SK-N-SH treated with all-trans-retinoic acid at 6 μM for 48 hours (cell line): ENCODE data around the gene CACNA1D.

Experiments
- ATAC-seq: fragments of 200-7000 bp; cut with Tn5 transposase; 3 replicates; pipeline ENCODE4 v1.9.1; 2020; ENCODE audit warnings: mild to moderate bottlenecking, moderate library complexity
- CSDC2 ChIP-seq: fragments of 250-450 bp; sonication (Bioruptor Pico); IDR thresholded peaks from 2 replicates; pipeline ENCODE4 v1.5.0; 2020; ENCODE audit warnings: mild to moderate bottlenecking, moderate library complexity
- ESRRG ChIP-seq: fragments of 250-450 bp; sonication (Bioruptor Pico); IDR thresholded peaks from 2 replicates; pipeline ENCODE4 v1.6.1; 2021; ENCODE audit warnings: mild to moderate bottlenecking
- GLIS3 ChIP-seq: fragments of 250-450 bp; sonication (Bioruptor Pico); IDR thresholded peaks from 2 replicates; pipeline ENCODE4 v1.5.0; 2020; ENCODE audit warnings: mild to moderate bottlenecking, moderate library complexity
- ISL1 ChIP-seq: fragments of 250-450 bp; sonication (Bioruptor Pico); IDR thresholded peaks from 2 replicates; pipeline ENCODE4 v2.1.2; 2022; ENCODE audit warnings: mild to moderate bottlenecking, moderate library complexity
- PPARA ChIP-seq: fragments of 250-450 bp; sonication (Bioruptor Pico); IDR thresholded peaks from 2 replicates; pipeline ENCODE4 v1.5.0; 2020; ENCODE audit warnings: mild to moderate bottlenecking, borderline replicate concordance
- SNAI2 ChIP-seq: fragments of 250-450 bp; sonication (Bioruptor Pico); IDR thresholded peaks from 2 replicates; pipeline ENCODE4 v1.5.0; 2020; ENCODE audit warnings: mild to moderate bottlenecking, moderate library complexity
- TOX ChIP-seq: fragments of 250-450 bp; sonication (Bioruptor Pico); IDR thresholded peaks from 2 replicates; pipeline ENCODE4 v1.8.0; 2021; ENCODE audit warnings: mild to moderate bottlenecking, moderate library complexity, borderline replicate concordance
- ZC3H10 ChIP-seq: fragments of 250-450 bp; sonication (Bioruptor Pico); IDR thresholded peaks from 2 replicates; pipeline ENCODE4 v1.5.1; 2021; ENCODE audit warnings: mild to moderate bottlenecking, moderate library complexity
- ZFP30 ChIP-seq: fragments of 450-650 bp; formaldehyde crosslinking; IDR thresholded peaks from 2 replicates; pipeline ENCODE4 v1.5.0; 2022; ENCODE audit warnings: mild to moderate bottlenecking, moderate library complexity
- ZNF8 ChIP-seq: fragments of 450-650 bp; formaldehyde crosslinking; IDR thresholded peaks from 2 replicates; pipeline ENCODE4 v1.5.0; 2020; ENCODE audit warnings: mild to moderate bottlenecking, moderate library complexity
- TF ChIP-seq, protein P1 (sequence below): fragments of 250-450 bp; sonication (Bioruptor Pico); IDR thresholded peaks from 2 replicates; pipeline ENCODE4 v1.5.0; 2020; ENCODE audit warnings: mild to moderate bottlenecking, moderate library complexity
- TF ChIP-seq, protein P2 (sequence below): fragments of 250-450 bp; sonication (Bioruptor Pico); IDR thresholded peaks from 2 replicates; pipeline ENCODE4 v1.8.0; 2020; ENCODE audit warnings: mild to moderate bottlenecking, moderate library complexity, borderline replicate concordance
- TF ChIP-seq, protein P3 (sequence below): fragments of 250-450 bp; sonication (Bioruptor Pico); IDR thresholded peaks from 2 replicates; pipeline ENCODE4 v1.5.1; 2021; ENCODE audit warnings: mild to moderate bottlenecking, moderate library complexity

Gene CACNA1D

DNA sequence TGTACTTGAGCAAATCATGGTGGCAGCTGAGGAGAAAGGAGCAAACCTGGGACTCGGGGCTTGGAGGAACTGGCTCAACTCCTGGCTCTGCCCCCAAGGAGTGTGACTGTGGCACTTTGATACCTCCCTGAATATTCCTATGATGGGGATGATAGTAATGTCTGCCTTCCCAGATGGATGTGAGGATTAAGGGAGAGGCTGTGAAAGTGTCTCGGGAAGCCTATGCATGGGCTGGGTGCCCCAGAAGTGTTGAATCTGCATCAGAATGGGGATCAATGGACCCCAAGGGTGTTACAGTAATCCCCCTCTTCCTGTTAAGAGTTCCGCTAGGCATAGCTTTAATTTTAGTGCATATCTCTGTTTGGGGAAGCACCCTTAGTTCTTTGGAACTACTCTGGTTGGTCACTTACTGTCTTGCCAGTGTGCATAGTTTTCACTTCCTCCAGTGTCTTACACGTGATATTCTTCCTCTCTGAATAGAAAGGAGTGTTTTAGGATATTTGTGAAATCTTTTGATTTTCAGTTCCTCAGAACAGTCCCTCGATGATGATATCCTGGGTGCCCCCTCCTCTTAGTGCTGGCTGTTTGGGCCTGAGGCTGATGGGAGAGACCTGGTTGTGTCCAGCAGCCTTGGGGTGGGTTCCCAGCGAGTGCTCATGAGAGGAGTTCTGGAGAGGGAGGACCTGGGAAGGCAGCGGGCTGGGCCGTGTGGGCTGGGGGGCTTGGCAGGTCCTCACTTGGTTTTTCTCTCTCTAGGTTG lies 254.3 kb downstream of the CACNA1D start:
- no peak for ATAC-seq
- TF ChIP-seq TOX = no peak
- TF ChIP-seq SNAI2 = no peak
- no peak for TF ChIP-seq GLIS3 (CRISPR knock-in tag)
- no peak for TF ChIP-seq PPARA (CRISPR knock-in tag)
- TF ChIP-seq CSDC2 (CRISPR knock-in tag) = no peak
- TF ChIP-seq, protein P1, sequence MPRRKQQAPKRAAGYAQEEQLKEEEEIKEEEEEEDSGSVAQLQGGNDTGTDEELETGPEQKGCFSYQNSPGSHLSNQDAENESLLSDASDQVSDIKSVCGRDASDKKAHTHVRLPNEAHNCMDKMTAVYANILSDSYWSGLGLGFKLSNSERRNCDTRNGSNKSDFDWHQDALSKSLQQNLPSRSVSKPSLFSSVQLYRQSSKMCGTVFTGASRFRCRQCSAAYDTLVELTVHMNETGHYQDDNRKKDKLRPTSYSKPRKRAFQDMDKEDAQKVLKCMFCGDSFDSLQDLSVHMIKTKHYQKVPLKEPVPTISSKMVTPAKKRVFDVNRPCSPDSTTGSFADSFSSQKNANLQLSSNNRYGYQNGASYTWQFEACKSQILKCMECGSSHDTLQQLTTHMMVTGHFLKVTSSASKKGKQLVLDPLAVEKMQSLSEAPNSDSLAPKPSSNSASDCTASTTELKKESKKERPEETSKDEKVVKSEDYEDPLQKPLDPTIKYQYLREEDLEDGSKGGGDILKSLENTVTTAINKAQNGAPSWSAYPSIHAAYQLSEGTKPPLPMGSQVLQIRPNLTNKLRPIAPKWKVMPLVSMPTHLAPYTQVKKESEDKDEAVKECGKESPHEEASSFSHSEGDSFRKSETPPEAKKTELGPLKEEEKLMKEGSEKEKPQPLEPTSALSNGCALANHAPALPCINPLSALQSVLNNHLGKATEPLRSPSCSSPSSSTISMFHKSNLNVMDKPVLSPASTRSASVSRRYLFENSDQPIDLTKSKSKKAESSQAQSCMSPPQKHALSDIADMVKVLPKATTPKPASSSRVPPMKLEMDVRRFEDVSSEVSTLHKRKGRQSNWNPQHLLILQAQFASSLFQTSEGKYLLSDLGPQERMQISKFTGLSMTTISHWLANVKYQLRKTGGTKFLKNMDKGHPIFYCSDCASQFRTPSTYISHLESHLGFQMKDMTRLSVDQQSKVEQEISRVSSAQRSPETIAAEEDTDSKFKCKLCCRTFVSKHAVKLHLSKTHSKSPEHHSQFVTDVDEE (CRISPR knock-in tag) = no peak
- TF ChIP-seq, protein P2, sequence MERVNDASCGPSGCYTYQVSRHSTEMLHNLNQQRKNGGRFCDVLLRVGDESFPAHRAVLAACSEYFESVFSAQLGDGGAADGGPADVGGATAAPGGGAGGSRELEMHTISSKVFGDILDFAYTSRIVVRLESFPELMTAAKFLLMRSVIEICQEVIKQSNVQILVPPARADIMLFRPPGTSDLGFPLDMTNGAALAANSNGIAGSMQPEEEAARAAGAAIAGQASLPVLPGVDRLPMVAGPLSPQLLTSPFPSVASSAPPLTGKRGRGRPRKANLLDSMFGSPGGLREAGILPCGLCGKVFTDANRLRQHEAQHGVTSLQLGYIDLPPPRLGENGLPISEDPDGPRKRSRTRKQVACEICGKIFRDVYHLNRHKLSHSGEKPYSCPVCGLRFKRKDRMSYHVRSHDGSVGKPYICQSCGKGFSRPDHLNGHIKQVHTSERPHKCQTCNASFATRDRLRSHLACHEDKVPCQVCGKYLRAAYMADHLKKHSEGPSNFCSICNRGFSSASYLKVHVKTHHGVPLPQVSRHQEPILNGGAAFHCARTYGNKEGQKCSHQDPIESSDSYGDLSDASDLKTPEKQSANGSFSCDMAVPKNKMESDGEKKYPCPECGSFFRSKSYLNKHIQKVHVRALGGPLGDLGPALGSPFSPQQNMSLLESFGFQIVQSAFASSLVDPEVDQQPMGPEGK (CRISPR knock-in tag) = no peak
- TF ChIP-seq, all 23 proteins: peak for 0

DNA sequence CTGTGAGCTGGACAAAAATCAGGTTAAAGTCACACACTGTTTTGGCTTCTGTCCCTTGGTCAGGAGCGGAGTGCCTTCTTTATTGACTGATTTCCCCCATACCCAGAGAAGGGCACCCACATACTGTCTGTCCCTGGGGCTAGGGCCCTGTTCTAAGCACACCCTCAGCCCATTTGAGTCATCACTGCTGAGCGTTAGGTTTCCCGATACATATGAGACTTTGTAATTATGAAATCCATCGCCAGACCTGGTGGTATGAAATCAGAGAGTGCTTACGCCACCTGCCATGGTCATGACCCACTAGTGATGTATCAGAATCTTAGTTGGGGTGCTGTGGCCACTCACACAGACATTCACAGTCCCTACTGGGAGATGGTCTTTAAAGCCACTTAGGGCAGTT lies 255.0 kb downstream of the CACNA1D start:
- no peak for ATAC-seq
- TF ChIP-seq ISL1 (CRISPR knock-in tag) = no peak
- no peak for TF ChIP-seq ESRRG (CRISPR knock-in tag)
- TF ChIP-seq ZFP30 (CRISPR knock-in tag) = no peak
- no peak for TF ChIP-seq PPARA (CRISPR knock-in tag)
- no peak for TF ChIP-seq ZC3H10 (CRISPR knock-in tag)

DNA sequence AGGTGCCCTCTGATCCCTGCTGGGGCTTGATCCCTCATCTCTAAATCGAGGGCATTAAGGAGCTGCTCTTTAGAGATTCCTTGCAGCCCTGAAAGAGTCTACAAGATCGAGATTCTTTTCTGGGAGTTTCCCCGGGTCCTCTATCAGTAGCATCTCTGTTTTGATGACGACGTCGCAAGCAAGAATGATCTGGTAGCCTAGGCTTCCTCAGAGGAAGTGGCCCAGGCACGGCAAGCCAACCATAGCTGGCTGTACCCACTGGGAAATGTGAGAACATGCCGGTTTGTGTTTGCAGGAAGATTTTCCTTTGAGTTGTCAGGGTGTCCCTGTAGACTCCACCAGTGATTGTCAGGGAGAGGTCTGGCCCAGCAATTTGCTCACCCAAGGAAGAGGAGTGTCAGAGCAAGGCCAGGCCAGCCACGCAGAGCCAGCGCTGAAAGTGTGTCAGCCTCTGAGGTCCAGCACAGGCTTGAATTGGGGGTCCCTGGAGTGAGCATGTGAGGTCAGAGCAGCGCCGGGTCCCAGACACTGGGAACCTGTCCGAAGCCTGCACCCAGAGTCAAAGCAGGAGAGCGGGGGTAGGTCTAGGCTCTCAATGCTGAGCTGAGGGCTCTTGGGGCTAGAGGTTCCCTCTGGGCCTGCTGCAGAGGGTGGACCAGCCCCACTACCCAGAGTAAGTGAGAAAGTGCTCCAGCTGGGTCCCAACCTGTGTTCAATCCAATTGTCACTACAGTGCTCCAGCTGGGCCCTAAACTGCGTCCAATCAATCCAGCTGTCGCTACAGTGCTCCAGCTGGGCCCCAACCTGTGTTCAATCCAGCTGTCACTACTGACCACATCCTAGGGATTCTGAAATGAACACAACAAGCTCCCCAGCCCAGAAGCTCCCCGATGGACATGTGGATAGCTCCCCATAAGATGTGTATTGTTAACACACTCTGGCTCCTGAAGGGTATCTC lies 256.1 kb downstream of the CACNA1D start:
- no peak for ATAC-seq
- TF ChIP-seq ESRRG (CRISPR knock-in tag) (no peak), ZC3H10 (CRISPR knock-in tag) (no peak), ZNF8 (CRISPR knock-in tag) (no peak)
- TF ChIP-seq, protein P3, sequence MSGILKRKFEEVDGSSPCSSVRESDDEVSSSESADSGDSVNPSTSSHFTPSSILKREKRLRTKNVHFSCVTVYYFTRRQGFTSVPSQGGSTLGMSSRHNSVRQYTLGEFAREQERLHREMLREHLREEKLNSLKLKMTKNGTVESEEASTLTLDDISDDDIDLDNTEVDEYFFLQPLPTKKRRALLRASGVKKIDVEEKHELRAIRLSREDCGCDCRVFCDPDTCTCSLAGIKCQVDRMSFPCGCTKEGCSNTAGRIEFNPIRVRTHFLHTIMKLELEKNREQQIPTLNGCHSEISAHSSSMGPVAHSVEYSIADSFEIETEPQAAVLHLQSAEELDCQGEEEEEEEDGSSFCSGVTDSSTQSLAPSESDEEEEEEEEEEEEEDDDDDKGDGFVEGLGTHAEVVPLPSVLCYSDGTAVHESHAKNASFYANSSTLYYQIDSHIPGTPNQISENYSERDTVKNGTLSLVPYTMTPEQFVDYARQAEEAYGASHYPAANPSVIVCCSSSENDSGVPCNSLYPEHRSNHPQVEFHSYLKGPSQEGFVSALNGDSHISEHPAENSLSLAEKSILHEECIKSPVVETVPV (CRISPR knock-in tag) = no peak
- TF ChIP-seq, protein P1 (CRISPR knock-in tag) = no peak
- TF ChIP-seq, protein P2 (CRISPR knock-in tag) = no peak
- TF ChIP-seq, all 23 proteins: peak for 0
